ENCODE measurements around the gene ANKS1B. TPM values are rescaled to one million over a fixed set of nuclear protein-coding genes. Genes with fewer than 3 reads are reported as not detected.

ANKS1B gene
- total RNA-seq, 1 experiment from 2014 or later, result 5.8 TPM

DNA sequence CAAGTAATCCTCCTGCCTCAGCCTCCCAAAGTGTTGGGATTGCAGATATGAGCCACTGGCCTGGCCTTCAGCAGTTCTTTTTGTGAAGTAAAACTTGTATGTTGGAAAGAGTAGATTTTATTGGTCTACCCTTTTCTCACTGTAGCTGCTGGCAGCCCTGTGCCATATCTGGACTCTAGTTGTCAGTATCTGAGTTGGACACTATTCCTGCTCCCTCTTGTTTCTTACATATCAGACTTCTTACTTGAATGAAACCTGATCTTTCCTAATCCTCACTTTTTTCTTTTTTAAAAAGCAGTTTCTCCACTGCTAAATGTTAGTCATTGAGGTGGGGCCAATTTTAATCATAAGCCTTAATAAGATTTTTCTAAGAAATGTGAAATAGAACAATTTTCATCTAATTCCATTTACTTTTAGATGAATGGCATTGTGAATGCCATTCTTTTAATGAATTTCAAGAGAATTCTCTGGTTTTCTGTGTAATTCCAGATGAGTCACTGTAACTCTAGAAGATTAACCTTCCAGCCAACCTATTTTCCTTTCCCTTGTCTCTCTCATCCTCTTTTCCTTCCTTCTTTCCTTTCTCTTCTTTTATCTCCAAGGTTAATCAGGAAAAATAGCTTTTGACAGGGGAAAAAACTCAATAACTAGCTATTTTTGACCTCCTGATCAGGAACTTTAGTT lies 1250.9 kb downstream of the ANKS1B start:
- ATAC-seq (no peak), DNase-seq (ENCODE audit: low spot score) (no peak)
- no peak overlapping the region for H3K27ac Mint-ChIP-seq
- TF ChIP-seq ELF4 (CRISPR knock-in tag; IDR thresholded peaks at IDR 0.05; ENCODE audit: low read depth), result no peak
- TF ChIP-seq, protein P1, sequence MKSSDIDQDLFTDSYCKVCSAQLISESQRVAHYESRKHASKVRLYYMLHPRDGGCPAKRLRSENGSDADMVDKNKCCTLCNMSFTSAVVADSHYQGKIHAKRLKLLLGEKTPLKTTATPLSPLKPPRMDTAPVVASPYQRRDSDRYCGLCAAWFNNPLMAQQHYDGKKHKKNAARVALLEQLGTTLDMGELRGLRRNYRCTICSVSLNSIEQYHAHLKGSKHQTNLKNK (CRISPR knock-in tag; IDR thresholded peaks at IDR 0.05), result no peak
- TF ChIP-seq ZNF138 (CRISPR knock-in tag; conservative IDR thresholded peaks at IDR 0.05), result no peak
- TF ChIP-seq CREB1 (CRISPR knock-in tag; IDR thresholded peaks at IDR 0.05), result no peak
- no peak for TF ChIP-seq NR2C2 (CRISPR knock-in tag; IDR thresholded peaks at IDR 0.05)
- TF ChIP-seq, protein P2, sequence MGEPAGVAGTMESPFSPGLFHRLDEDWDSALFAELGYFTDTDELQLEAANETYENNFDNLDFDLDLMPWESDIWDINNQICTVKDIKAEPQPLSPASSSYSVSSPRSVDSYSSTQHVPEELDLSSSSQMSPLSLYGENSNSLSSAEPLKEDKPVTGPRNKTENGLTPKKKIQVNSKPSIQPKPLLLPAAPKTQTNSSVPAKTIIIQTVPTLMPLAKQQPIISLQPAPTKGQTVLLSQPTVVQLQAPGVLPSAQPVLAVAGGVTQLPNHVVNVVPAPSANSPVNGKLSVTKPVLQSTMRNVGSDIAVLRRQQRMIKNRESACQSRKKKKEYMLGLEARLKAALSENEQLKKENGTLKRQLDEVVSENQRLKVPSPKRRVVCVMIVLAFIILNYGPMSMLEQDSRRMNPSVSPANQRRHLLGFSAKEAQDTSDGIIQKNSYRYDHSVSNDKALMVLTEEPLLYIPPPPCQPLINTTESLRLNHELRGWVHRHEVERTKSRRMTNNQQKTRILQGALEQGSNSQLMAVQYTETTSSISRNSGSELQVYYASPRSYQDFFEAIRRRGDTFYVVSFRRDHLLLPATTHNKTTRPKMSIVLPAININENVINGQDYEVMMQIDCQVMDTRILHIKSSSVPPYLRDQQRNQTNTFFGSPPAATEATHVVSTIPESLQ (CRISPR knock-in tag; IDR thresholded peaks at IDR 0.05), result no peak
- TF ChIP-seq PRRX2 (CRISPR knock-in tag; IDR thresholded peaks at IDR 0.05), result no peak
- TF ChIP-seq, protein P3, sequence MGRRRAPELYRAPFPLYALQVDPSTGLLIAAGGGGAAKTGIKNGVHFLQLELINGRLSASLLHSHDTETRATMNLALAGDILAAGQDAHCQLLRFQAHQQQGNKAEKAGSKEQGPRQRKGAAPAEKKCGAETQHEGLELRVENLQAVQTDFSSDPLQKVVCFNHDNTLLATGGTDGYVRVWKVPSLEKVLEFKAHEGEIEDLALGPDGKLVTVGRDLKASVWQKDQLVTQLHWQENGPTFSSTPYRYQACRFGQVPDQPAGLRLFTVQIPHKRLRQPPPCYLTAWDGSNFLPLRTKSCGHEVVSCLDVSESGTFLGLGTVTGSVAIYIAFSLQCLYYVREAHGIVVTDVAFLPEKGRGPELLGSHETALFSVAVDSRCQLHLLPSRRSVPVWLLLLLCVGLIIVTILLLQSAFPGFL (CRISPR knock-in tag; IDR thresholded peaks at IDR 0.05; ENCODE audit: borderline replicate concordance), result no peak
- TF ChIP-seq FOXJ3 (CRISPR knock-in tag; IDR thresholded peaks at IDR 0.05; ENCODE audit: borderline replicate concordance), result no peak
- TF ChIP-seq SMAD3 (CRISPR knock-in tag; IDR thresholded peaks at IDR 0.05; ENCODE audit: borderline replicate concordance), result no peak
- no peak for TF ChIP-seq ZNF423 (CRISPR knock-in tag; IDR thresholded peaks at IDR 0.05)
- TF ChIP-seq SP1 (CRISPR knock-in tag; conservative IDR thresholded peaks at IDR 0.05), result no peak
- TF ChIP-seq, protein P4, sequence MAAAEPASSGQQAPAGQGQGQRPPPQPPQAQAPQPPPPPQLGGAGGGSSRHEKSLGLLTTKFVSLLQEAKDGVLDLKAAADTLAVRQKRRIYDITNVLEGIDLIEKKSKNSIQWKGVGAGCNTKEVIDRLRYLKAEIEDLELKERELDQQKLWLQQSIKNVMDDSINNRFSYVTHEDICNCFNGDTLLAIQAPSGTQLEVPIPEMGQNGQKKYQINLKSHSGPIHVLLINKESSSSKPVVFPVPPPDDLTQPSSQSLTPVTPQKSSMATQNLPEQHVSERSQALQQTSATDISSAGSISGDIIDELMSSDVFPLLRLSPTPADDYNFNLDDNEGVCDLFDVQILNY (CRISPR knock-in tag; IDR thresholded peaks at IDR 0.05), result no peak
- TF ChIP-seq, protein P5, sequence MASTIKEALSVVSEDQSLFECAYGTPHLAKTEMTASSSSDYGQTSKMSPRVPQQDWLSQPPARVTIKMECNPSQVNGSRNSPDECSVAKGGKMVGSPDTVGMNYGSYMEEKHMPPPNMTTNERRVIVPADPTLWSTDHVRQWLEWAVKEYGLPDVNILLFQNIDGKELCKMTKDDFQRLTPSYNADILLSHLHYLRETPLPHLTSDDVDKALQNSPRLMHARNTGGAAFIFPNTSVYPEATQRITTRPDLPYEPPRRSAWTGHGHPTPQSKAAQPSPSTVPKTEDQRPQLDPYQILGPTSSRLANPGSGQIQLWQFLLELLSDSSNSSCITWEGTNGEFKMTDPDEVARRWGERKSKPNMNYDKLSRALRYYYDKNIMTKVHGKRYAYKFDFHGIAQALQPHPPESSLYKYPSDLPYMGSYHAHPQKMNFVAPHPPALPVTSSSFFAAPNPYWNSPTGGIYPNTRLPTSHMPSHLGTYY (CRISPR knock-in tag; IDR thresholded peaks at IDR 0.05), result no peak
- TF ChIP-seq MYBL2 (CRISPR knock-in tag; IDR thresholded peaks at IDR 0.05), result no peak
- no peak for TF ChIP-seq FOXK1 (CRISPR knock-in tag; IDR thresholded peaks at IDR 0.05)
- TF ChIP-seq KAT7 (CRISPR knock-in tag; IDR thresholded peaks at IDR 0.05; ENCODE audit: borderline replicate concordance), result no peak
- no peak for TF ChIP-seq ETV6 (CRISPR knock-in tag; IDR thresholded peaks at IDR 0.05)
- peaks cover 3% of the 10 kb centered on the region; the same call in 1 of the 2 replicates for H3K4me1 Mint-ChIP-seq
- no peaks in the 10 kb centered on the region for H3K9me3 Mint-ChIP-seq
- H3K27me3 Mint-ChIP-seq (ENCODE audit: low read depth), result no peaks in the 10 kb centered on the region
- H3K36me3 Mint-ChIP-seq, result peaks cover 1% of the 10 kb centered on the region; the same call in 1 of the 2 replicates
- ChIA-PET POLR2A (no interaction called here), CTCF (interaction anchor here (1.6 kb wide), 1 partner anchor 9 kb away, joined by 9 read pairs; no protein-coding TSS in a partner anchor)
- H3K4me3 Mint-ChIP-seq, result no peak overlapping the region

DNA sequence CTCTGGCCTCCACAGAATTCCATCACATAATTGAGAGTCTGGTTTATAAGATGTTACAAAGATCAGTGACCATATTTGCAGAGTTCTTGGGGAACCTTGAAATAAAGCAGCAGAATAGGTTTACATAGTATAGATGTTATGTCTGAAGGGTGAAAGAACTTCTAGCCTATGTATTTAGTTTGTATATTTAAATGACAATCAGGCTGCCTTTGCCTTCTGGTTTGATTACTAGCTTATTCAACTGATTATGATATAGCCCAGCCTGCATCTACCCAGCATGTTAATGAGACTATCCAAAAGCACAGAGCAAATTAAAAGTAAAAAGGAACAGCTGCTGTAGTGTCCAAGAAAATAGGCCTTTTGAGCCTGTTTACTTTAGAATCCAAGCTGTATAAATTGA lies 1254.3 kb downstream of the ANKS1B start:
- POLR2A ChIA-PET, result no interaction called here
- CTCF ChIA-PET, result interaction anchor here (1.1 kb wide), 1 partner anchor 13 kb away, joined by 3 read pairs; no protein-coding TSS in a partner anchor
- TF ChIP-seq ZNF396 (CRISPR knock-in tag; IDR thresholded peaks at IDR 0.05; ENCODE audit: borderline replicate concordance) (no peak), NR2C2 (CRISPR knock-in tag; IDR thresholded peaks at IDR 0.05) (no peak), ATF1 (CRISPR knock-in tag; IDR thresholded peaks at IDR 0.05) (no peak), ZNF416 (CRISPR knock-in tag; IDR thresholded peaks at IDR 0.05) (no peak)
- TF ChIP-seq, protein P6, sequence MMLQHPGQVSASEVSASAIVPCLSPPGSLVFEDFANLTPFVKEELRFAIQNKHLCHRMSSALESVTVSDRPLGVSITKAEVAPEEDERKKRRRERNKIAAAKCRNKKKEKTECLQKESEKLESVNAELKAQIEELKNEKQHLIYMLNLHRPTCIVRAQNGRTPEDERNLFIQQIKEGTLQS (CRISPR knock-in tag; conservative IDR thresholded peaks at IDR 0.05), result no peak
- TF ChIP-seq, protein P5 (CRISPR knock-in tag; IDR thresholded peaks at IDR 0.05), result no peak

More for the DNA sequence above, 1254.3 kb downstream of the ANKS1B start:
- no peak for ATAC-seq
- DNase-seq (ENCODE audit: low spot score), result no peak
- H3K4me1 Mint-ChIP-seq, result no peaks in the 10 kb centered on the region
- no peaks in the 10 kb centered on the region for H3K27me3 Mint-ChIP-seq (ENCODE audit: low read depth)
- H3K9me3 Mint-ChIP-seq, result no peaks in the 10 kb centered on the region
- H3K36me3 Mint-ChIP-seq, result peaks cover 5% of the 10 kb centered on the region
- no peak overlapping the region for H3K27ac Mint-ChIP-seq
- no peak overlapping the region for H3K4me3 Mint-ChIP-seq
